ENCODE results near the gene MAGOH.

GRCh38 chr1:53272349-53272748 lies 34.0 kb upstream of the MAGOH start:
- no peak for TF ChIP-seq EZH2 (IDR thresholded peaks at IDR 0.05; ENCODE audit: borderline replicate concordance, insufficient read depth, low read depth, low read length, poor library complexity, severe bottlenecking)
- TF ChIP-seq CTCF (IDR thresholded peaks at IDR 0.05): no peak
